Thoracic aorta (tissue), 2 donors: ENCODE results near the gene TSKU. TPM values are rescaled to one million over a fixed set of nuclear protein-coding genes. Genes with fewer than 3 reads are reported as not detected.
A peak's percentile ranks its signal among the peaks of the same experiment; 100 is the strongest.

Experiments used
- ATAC-seq: fragments of 150-250 bp; one replicate; pipeline ENCODE4 v1.8.0; 2017; ENCODE audit warnings: low read depth; ENCODE audit not compliant: insufficient number of reproducible peaks, low FRiP score
- DNase-seq: peaks from one replicate; pipeline ENCODE4 v3.0.0-alpha.2; 2020; ENCODE audit warnings: low spot score
- H3K27ac ChIP-seq, 2 donors: fragments of 200-600 bp; sonication (generic); 1 replicate in 1 of 2; 2 replicates in 1 of 2; pipeline ENCODE4 v1.5.1; 2016; ENCODE audit warnings: mild to moderate bottlenecking in 2 of 2, moderate library complexity in 2 of 2
- H3K27me3 ChIP-seq: fragments of 200-600 bp; sonication (generic); replicated peaks from 2 replicates; pipeline ENCODE4 v1.6.0; 2016; ENCODE audit warnings: mild to moderate bottlenecking; ENCODE audit not compliant: insufficient read depth
- H3K36me3 ChIP-seq: fragments of 200-600 bp; sonication (generic); one replicate; pipeline ENCODE4 v1.5.1; 2016
- H3K4me1 ChIP-seq, 2 donors: fragments of 200-600 bp; sonication (generic); 1 replicate in 1 of 2; 2 replicates in 1 of 2; pipeline versions ENCODE4 v1.5.1 to v1.6.0; 2016; ENCODE audit warnings: low read depth in 2 of 2, mild to moderate bottlenecking in 1 of 2; ENCODE audit not compliant: control insufficient read depth in 1 of 2
- H3K4me3 ChIP-seq: fragments of 200-600 bp; sonication (generic); 2 replicates; pipeline ENCODE4 v1.5.1; 2016; ENCODE audit warnings: mild to moderate bottlenecking
- H3K9me3 ChIP-seq: fragments of 200-600 bp; sonication (generic); 2 replicates; pipeline ENCODE4 v1.5.1; 2016
- total RNA-seq, 2 donors: library from RNA; depleted of rRNA; stranded (reverse); fragments of >200 nt; gene quantifications; one replicate each; pipeline versions ENCODE4 v1.1.0 to v1.2.3, GENCODE V29; 2016
- TF ChIP-seq, protein P1 (sequence below): fragments of 200-600 bp; sonication (generic); IDR thresholded peaks from one replicate; pipeline ENCODE4 v1.5.1; 2019; ENCODE audit warnings: antibody characterized with exemption

TSKU gene
- total RNA-seq, 2 donors from 2014 or later: 42.2 to 100 TPM

- TF ChIP-seq, protein P1, sequence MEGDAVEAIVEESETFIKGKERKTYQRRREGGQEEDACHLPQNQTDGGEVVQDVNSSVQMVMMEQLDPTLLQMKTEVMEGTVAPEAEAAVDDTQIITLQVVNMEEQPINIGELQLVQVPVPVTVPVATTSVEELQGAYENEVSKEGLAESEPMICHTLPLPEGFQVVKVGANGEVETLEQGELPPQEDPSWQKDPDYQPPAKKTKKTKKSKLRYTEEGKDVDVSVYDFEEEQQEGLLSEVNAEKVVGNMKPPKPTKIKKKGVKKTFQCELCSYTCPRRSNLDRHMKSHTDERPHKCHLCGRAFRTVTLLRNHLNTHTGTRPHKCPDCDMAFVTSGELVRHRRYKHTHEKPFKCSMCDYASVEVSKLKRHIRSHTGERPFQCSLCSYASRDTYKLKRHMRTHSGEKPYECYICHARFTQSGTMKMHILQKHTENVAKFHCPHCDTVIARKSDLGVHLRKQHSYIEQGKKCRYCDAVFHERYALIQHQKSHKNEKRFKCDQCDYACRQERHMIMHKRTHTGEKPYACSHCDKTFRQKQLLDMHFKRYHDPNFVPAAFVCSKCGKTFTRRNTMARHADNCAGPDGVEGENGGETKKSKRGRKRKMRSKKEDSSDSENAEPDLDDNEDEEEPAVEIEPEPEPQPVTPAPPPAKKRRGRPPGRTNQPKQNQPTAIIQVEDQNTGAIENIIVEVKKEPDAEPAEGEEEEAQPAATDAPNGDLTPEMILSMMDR: no peak
- ATAC-seq: no peak
- Histone ChIP-seq H3K36me3 (no peaks in the 10 kb centered on the region), H3K27me3 (no peaks in the 10 kb centered on the region), H3K9me3 (no peaks in the 10 kb centered on the region), H3K4me3 (peak overlapping the region; percentile 98), H3K27ac (peak overlapping the region; percentile 96 to 97), H3K4me1 (peaks cover 6 to 43% of the 10 kb centered on the region in 2 donors)
- no peak for DNase-seq
These were observed 1.2 kb upstream of the TSKU start for GRCh38 chr11:76781807-76782530.

GRCh38 chr11:76782531-76783293 lies 444 bp upstream of the TSKU start:
- H3K9me3 ChIP-seq: no peaks in the 10 kb centered on the region
- ATAC-seq: peak; percentile 75
- peak overlapping the region; percentile 96 to 97 for H3K27ac ChIP-seq
- no peaks in the 10 kb centered on the region for H3K27me3 ChIP-seq
- peaks cover 6 to 50% of the 10 kb centered on the region in 2 donors for H3K4me1 ChIP-seq
- no peaks in the 10 kb centered on the region for H3K36me3 ChIP-seq
- H3K4me3 ChIP-seq: peak overlapping the region; percentile 98
- TF ChIP-seq, protein P1: no peak
- DNase-seq: peak; percentile 73

DNA sequence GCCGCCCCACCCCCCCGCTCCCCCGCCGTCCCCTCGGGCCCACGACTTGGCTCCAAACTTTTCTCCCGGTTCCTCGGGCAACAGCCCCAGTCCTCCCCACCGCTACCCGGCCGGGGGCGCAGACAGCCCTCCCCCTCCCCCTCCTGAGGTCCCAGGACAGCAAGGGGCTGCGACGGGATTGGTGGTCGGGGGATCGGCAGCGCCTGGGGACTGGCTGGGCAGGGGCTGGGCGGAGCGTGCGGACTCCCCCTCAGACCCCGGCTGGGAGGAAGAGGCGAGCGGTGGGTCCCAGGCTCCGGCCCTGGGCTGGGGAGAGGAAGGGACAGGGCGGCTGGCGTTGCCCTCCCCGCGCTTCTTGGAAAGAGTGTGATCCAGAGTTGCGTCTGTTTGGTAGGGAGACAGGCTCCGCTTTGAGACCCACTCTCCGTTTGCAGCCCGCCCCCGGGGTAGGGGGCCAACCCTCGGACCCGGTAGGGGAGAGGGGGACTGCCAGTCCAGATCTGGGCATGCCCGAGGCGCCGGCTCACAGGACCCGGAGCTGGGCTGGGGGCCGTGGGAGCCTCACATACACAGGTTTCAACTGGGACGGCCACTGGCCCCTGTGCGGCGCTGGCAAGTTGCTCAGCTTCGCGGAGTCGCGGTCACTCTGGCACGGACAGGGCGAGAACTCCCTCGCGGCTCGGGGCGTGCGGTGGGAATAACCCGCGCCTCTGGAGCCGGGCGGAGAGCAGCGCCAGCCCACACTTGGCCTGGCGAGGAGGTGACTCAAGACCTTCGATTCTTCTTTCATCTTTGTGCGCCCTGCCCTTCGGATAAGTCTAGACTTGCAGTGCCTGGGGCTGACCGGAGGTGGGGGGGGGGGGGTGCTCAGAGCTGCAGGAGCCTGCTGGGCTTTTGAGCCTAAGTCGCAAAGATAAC lies 999 bp downstream of the TSKU start:
- TF ChIP-seq, protein P1: no peak
- peak overlapping the region; percentile 98 for H3K4me3 ChIP-seq
- no peaks in the 10 kb centered on the region for H3K9me3 ChIP-seq
- H3K27ac ChIP-seq: peak overlapping the region; percentile 96 to 97
- no peaks in the 10 kb centered on the region for H3K27me3 ChIP-seq
- peaks cover 9 to 65% of the 10 kb centered on the region in 2 donors for H3K4me1 ChIP-seq
- DNase-seq (no peak), ATAC-seq (no peak)
- H3K36me3 ChIP-seq: no peaks in the 10 kb centered on the region

GRCh38 chr11:76785513-76785912 lies 2.4 kb downstream of the TSKU start:
- Histone ChIP-seq H3K27me3 (no peaks in the 10 kb centered on the region), H3K27ac (peak overlapping the region; percentile 3 to 97), H3K4me3 (peak overlapping the region; percentile 98), H3K36me3 (no peaks in the 10 kb centered on the region), H3K9me3 (no peaks in the 10 kb centered on the region), H3K4me1 (peaks cover 11 to 69% of the 10 kb centered on the region in 2 donors)
- DNase-seq (no peak), ATAC-seq (no peak)
- TF ChIP-seq, protein P1: no peak
